Activated T-cell treated with anti-CD3 and anti-CD28 coated beads, Interleukin-2, amount 50 U/mL, for 4 hours (primary cell): ENCODE results near the gene AHRR. TPM values are rescaled to one million over a fixed set of nuclear protein-coding genes. Genes with fewer than 3 reads are reported as not detected.
A peak's percentile ranks its signal among the peaks of the same experiment; 100 is the strongest.

Experiments
- ATAC-seq, 2 donors: fragments of 200-7000 bp; cut with Tn5 transposase; one replicate each; pipeline ENCODE4 v1.10.0; 2021
- DNase-seq: peaks from one replicate; pipeline ENCODE4 v3.0.0-alpha.2; 2020
- H3K27me3 Mint-ChIP-seq: one replicate; pipeline ENCODE4 v1.8.0; 2021; ENCODE audit warnings: low read depth, mixed read lengths
- H3K36me3 Mint-ChIP-seq: one replicate; pipeline ENCODE4 v1.8.0; 2022; ENCODE audit warnings: mixed read lengths; ENCODE audit not compliant: insufficient read depth
- H3K4me1 Mint-ChIP-seq: one replicate; pipeline ENCODE4 v1.8.0; 2021; ENCODE audit warnings: low read depth, mixed read lengths
- H3K4me3 Mint-ChIP-seq: one replicate; pipeline ENCODE4 v1.8.0; 2021; ENCODE audit warnings: mild to moderate bottlenecking, moderate library complexity, mixed read lengths
- H3K9me3 Mint-ChIP-seq: one replicate; pipeline ENCODE4 v1.8.0; 2021; ENCODE audit warnings: mixed read lengths
- total RNA-seq, 3 donors: library from RNA; stranded (reverse); gene quantifications; one replicate each; pipeline ENCODE4 v1.2.1, GENCODE V29; 2021

Gene AHRR
- total RNA-seq, 3 donors from 2014 or later: 17.2 to 22.8 (median 22.2) TPM

DNA sequence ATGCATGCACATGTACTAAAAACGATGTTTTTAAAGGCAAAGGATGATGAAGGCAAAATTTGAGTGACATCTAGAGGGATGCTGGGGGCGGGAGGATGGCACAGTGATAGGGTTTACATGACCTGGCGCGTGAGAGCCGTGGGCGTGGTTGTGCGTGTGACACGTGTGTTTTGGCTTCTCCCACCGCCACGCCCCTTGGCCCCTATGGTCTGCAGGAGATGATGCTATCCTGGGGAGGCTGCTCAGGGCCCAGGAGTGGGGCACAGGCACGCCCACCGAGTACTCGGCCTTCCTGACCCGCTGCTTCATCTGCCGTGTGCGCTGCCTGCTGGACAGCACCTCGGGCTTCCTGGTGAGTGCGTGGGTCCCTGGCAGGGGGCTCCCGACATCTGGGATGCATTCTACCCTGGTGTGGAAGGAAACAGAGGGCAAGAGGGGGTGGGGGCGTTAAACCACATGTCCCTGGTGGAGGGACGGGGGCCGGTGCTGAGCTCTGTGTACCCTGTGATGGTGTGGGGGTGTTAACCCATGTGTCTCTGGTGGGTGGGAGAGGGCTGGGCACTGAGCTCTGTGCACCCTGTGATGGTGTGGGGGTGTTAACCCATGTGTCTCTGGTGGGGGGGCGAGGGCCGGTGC, 102.2 kb downstream of the AHRR start:
- ATAC-seq: no peak
- no peak overlapping the region for H3K4me3 Mint-ChIP-seq
- no peak for DNase-seq
- H3K9me3 Mint-ChIP-seq: no peaks in the 10 kb centered on the region
- peaks cover 2% of the 10 kb centered on the region for H3K27me3 Mint-ChIP-seq
- H3K4me1 Mint-ChIP-seq: no peaks in the 10 kb centered on the region
- no peaks in the 10 kb centered on the region for H3K36me3 Mint-ChIP-seq

DNA sequence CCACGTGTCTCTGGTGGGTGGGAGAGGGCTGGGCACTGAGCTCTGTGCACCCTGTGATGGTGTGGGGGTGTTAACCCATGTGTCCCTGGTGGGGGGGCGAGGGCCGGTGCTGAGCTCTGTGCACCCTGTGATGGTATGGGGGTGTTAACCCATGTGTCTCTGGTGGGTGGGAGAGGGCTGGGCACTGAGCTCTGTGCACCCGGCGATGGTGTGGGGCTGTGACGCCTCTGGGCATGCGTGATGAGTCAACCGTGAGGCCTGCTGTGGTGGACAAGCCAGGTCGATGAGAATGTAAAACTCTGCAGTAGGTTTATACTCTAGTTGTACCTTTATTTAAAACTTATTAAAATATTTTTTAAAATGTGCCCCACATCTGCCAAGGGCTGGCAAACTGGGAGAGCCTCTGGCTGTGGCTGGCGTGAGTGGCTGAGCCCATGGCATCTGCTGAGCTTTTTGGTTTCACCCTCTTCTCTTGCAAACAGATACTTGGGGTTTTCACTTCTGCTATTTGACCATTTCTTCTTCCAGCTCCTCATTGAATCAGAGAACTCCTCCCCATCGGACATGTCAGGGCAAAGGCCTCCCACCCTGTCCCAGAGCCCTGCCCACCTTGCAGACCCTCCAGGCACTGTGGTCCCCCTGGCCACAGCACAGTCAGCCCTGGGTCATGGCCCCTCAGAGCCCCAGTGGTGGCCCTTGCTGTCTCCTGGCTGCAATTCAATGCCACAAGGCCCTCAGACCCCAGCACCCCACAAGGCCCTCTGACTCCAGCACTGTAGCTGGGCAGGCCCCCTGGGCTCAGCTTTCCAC, 103.0 kb downstream of the AHRR start:
- peaks cover 2% of the 10 kb centered on the region for H3K27me3 Mint-ChIP-seq
- H3K4me1 Mint-ChIP-seq: no peaks in the 10 kb centered on the region
- H3K36me3 Mint-ChIP-seq: no peaks in the 10 kb centered on the region
- no peaks in the 10 kb centered on the region for H3K9me3 Mint-ChIP-seq
- DNase-seq (no peak), ATAC-seq (no peak)
- no peak overlapping the region for H3K4me3 Mint-ChIP-seq

DNA sequence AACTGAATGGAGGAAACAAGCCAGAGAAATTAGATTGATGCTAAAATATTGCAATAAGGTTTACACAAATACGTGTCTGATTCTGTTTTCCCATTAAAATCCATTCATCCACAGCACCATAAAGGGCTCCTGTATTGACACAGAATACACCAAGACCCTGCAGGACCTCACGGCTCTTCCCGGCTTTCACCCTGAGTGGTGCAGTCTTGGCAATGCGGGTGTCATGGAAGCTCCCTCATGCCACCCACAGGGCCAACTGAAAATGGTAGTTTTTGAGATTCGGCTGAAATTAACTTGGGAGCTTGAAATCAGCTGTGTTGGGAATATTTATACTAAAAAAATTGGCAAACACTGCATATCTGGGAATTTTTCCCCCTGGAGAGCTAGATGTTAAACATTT, 104.2 kb downstream of the AHRR start:
- H3K4me3 Mint-ChIP-seq: no peak overlapping the region
- peaks cover 2% of the 10 kb centered on the region for H3K27me3 Mint-ChIP-seq
- no peaks in the 10 kb centered on the region for H3K9me3 Mint-ChIP-seq
- DNase-seq (no peak), ATAC-seq (no peak)
- H3K4me1 Mint-ChIP-seq: no peaks in the 10 kb centered on the region
- H3K36me3 Mint-ChIP-seq: no peaks in the 10 kb centered on the region

DNA sequence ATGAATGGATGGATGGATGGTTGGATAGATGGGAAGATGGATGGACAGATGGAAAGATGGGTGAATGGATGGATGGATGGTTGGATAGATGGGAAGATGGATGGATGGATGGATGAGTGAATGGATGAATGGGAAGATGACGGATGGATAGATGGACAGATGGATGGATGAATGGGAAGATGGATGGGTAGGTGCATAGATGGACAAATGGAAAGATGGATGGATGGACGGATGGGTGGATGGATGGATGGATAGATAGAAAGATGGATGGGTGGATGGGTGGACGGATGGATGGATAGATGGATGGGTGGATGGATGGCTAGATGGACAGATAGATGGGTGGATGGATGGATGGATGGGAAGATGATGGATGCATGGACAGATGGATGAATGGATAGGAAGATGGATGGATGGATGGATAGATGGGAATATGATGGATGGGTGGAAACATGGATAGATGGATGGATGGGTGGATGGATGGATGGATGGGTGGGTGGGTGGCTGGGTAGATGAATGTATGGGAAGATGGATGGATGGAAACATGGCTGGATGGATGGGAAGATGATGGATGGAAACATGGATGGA, 105.0 kb downstream of the AHRR start:
- Mint-ChIP-seq H3K27me3 (peaks cover 2% of the 10 kb centered on the region), H3K36me3 (no peaks in the 10 kb centered on the region), H3K4me3 (peak overlapping the region; percentile 2), H3K4me1 (no peaks in the 10 kb centered on the region), H3K9me3 (no peaks in the 10 kb centered on the region)
- DNase-seq: no peak
- ATAC-seq: no peak

DNA sequence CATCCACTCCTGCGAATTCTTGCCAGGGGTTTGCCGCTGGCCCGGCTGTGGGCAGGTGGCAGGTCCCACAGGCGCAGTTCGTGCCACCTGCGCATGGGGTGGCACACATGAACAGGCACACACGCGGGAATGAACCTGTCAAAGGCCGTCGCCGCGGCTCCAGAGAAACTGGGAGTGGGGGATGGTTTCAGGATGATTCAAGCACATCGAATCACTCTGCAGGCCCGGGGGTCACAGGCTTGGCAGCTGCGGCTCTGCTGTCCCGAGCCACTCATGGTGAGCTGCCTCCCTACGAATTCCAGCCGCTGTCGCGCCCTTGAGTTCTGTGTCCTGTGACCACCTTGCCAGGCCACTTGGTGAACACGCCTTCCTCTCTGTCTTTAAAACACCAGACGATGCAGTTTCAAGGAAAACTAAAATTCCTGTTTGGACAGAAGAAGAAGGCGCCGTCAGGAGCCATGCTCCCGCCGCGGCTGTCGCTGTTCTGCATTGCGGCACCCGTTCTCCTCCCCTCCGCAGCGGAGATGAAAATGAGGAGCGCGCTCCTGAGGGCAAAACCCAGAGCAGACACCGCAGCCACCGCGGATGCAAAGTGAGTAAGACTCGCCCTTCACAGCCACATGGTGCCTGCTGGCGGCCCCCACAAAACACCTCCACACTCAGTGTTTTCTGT, 106.0 kb downstream of the AHRR start:
- Mint-ChIP-seq H3K4me1 (no peaks in the 10 kb centered on the region), H3K4me3 (no peak overlapping the region), H3K27me3 (peaks cover 3% of the 10 kb centered on the region), H3K36me3 (no peaks in the 10 kb centered on the region), H3K9me3 (no peaks in the 10 kb centered on the region)
- ATAC-seq (no peak), DNase-seq (no peak)

DNA sequence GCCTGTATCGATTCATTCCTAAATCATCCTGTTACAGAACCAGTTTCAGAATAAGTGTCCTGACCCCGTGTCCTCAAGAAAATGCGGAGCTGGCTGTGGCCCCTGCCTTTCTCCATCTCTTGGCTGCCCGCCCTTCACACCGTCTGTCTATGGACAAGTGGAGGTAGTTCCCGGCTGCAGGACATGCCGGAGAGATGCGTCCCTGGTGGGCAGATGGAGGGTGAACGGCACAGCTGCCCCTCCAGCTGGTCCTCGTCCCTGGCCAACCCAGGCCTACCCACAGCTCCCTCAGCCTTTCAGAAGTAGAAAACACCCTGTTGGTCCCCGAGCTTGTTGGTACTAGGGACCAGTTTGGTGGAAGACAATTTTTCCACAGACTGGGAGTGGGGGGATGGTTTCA, 106.7 kb downstream of the AHRR start:
- ATAC-seq: no peak
- no peak overlapping the region for H3K4me3 Mint-ChIP-seq
- peaks cover 4% of the 10 kb centered on the region for H3K27me3 Mint-ChIP-seq
- no peaks in the 10 kb centered on the region for H3K36me3 Mint-ChIP-seq
- no peaks in the 10 kb centered on the region for H3K4me1 Mint-ChIP-seq
- DNase-seq: no peak
- H3K9me3 Mint-ChIP-seq: no peaks in the 10 kb centered on the region

DNA sequence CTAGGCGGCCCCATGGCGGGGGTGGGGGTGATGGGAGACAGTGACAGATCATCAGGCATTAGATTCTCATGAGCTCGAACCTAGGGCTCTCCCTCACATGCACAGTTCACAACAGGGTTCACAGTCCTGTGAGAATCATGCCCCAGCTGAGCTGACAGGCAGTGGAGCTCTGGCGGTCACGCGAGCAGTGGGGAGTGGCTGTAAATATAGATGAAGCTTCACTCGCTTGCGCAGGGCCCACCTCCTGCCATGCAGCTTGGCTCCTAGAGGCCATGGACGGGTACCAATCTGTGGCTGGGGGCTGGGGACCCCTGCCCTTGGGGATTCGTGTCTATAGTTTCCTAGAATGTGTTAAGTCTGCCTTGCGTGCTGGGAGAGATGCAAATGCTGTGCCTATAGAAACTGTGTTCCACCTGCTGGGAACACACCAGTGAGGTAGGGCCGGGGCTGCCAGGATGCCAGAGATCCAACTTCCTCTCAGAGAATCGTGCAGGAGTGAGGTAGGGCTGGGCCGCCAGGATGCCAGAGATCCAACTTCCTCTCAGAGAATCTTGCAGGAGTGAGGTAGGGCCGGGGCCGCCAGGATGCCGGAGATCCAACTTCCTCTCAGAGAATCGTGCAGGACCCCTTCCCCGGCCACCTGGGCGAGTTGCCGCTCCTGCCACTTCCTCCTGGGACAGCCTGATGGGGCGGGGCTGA, 107.4 kb downstream of the AHRR start:
- Mint-ChIP-seq H3K27me3 (peaks cover 4% of the 10 kb centered on the region), H3K4me1 (no peaks in the 10 kb centered on the region), H3K36me3 (no peaks in the 10 kb centered on the region), H3K4me3 (no peak overlapping the region), H3K9me3 (no peaks in the 10 kb centered on the region)
- ATAC-seq (no peak), DNase-seq (no peak)

DNA sequence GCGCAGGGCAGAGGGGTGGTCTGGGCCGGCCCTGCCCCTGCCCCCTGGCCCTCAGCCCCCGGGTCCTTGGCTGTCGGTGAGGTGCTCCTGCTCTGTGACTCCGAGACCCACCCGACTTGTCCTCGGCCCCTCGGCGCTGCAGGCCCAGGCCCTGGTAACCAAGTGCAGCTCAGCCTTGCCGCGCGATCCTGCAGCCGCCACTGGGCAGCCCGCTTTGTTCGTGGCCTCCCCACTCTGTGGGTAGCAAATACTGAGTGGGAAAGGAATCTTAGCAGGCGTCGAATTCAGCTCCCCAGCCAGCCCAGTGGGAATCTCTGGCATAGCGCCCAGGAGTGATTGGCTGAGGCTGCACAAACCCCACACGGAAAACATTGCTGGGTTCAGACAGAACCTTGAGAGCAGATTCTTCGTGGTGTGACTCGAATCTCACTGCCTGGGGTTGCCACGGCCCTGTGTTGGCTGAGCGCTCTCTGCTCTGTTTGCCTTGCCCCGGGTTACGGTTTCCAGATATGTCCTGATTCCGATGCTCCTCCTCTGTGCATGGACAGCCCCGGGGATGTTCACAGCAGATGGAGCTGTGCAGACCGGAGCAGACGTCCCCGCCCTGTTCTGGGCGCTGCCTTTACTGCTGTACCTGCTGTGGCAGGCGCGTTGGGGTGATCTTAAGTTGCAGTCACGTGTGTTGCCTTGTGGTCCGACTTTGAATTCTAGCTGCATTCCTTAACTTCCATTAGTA, 108.1 kb downstream of the AHRR start:
- Mint-ChIP-seq H3K4me3 (no peak overlapping the region), H3K36me3 (no peaks in the 10 kb centered on the region), H3K4me1 (no peaks in the 10 kb centered on the region), H3K27me3 (peaks cover 4% of the 10 kb centered on the region), H3K9me3 (no peaks in the 10 kb centered on the region)
- no peak for ATAC-seq
- DNase-seq: no peak

DNA sequence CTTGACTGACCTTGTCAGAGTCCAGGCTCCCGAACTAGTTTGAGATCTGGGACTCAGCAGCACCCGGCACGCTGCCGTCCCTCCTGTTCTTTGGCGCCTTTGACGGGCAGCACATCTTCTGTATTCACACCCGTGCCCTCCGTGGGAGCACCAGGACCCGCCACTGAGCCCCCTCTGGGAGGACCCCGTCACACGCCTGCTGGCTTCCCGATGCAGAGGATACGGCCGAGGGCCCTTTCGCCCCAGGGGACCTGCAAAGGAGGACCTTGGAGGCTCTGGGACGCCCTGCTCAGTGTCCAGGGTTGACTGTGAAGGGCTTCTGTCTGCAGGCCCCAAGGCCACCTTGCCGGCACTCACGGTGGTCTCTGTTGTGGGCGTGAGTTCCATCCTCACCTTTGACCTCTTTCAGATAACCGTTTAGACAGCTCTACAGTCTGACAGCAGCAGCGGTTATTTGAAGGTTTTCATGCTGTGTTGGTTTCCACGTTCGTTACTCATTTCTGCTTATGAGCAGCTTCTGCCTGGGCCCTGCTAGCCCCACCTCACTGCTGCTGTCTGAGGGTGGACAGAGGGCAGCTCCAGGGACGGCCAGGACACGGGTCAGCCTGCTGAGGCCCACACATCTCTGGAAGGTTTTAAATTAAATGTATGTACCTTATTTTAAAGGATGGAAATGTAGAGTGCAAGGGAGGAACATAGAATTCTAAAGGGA, 108.9 kb downstream of the AHRR start:
- DNase-seq (no peak), ATAC-seq (no peak)
- no peak overlapping the region for H3K4me3 Mint-ChIP-seq
- no peaks in the 10 kb centered on the region for H3K4me1 Mint-ChIP-seq
- no peaks in the 10 kb centered on the region for H3K9me3 Mint-ChIP-seq
- no peaks in the 10 kb centered on the region for H3K36me3 Mint-ChIP-seq
- peaks cover 4% of the 10 kb centered on the region for H3K27me3 Mint-ChIP-seq

DNA sequence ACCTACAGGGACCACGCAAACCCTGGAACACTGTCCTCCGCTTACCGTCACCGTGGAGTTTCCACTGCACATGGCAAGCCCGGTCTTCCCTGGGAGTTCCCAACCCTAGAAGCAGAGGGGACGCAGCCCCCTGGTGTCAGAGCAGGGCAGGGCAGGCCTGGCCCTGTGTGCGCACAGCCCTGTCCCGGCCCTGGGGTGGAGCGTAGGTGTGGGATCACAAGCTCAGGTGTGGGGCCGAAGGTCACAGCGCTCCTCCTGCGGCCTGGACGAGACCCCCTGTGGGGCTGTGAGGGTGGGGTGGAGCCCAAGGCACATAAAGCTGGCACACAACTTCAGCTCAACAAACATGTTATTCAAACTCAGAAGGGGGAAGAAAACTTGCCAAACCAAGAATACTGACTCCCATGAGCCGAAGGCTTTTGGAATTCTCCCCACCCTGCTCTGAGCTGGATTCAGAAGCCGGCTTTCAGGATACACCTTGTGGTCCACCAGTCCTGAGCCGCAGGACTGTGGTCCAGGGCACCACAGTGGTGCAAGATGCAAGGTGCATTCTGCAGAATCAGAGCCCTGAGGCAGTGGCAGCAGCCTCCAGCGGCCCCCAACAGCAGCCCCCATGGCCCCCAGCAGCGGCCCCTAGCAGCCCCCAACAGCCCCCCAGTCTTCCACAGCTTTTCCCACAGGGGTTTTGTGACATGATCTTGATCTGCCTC, 109.6 kb downstream of the AHRR start:
- Mint-ChIP-seq H3K9me3 (no peaks in the 10 kb centered on the region), H3K4me3 (no peak overlapping the region), H3K36me3 (no peaks in the 10 kb centered on the region), H3K4me1 (no peaks in the 10 kb centered on the region), H3K27me3 (peaks cover 5% of the 10 kb centered on the region)
- ATAC-seq (peak; percentile 87 to 90), DNase-seq (peak; percentile 29)

DNA sequence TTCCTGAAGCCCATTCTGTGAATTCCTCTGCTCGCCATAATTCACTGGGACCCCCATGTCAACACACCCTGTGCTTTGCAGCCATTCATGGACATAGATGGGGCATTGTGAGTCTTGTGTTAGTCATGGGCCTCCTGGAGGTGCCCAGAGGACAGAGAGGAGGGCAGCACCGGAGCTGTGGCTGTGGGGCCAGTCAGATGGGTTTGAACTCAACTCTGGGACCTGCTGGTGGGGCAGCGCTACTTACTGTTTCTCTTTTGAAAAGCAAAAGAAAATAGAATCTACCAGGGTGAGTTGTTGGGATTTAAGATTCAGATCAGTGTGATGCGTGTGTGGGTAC, 110.2 kb downstream of the AHRR start:
- Mint-ChIP-seq H3K27me3 (peaks cover 5% of the 10 kb centered on the region), H3K36me3 (no peaks in the 10 kb centered on the region)

DNA sequence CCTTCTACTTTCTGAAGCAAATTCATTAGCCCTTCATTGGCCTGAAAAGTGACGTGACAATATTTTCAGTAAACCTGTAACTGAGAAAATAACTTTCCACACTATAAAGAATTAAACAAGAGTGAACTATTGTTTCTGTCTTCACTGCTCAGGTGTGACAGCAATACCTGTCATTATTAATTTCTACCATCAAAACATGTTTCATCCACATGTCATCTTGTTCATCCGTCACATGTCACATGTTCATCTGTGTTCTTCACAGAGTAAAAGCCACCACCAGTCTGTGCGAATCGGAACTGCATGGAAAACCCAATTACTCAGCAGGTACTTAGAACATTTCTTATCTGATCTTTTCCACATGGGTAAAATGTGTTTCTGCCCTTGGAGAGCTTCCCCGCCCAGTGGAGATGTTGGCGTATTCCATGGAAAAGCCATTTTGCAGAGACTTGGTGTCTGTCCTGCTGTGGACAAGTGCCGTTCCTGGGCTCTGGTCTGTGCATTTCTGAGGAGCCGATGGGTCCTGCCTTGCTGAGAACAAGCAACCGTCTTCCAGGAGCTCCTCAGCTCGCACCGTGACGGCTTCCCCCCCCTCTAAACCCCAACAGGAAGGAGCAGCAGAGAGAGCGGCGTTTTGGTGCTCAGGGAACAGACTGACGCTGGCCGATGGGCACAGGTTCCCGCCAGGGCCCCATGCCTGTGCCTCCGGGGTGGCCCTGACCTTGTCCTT, 110.8 kb downstream of the AHRR start:
- peaks cover 5% of the 10 kb centered on the region for H3K27me3 Mint-ChIP-seq

More for the DNA sequence above, 110.2 kb downstream of the AHRR start:
- Mint-ChIP-seq H3K4me3 (no peak overlapping the region), H3K4me1 (no peaks in the 10 kb centered on the region), H3K9me3 (no peaks in the 10 kb centered on the region)
- ATAC-seq: no peak
- DNase-seq: no peak

More for the DNA sequence above, 110.8 kb downstream of the AHRR start:
- ATAC-seq (no peak), DNase-seq (no peak)
- H3K4me3 Mint-ChIP-seq: no peak overlapping the region
- no peaks in the 10 kb centered on the region for H3K4me1 Mint-ChIP-seq
- H3K36me3 Mint-ChIP-seq: no peaks in the 10 kb centered on the region
- no peaks in the 10 kb centered on the region for H3K9me3 Mint-ChIP-seq
